ENCODE data around the gene LIAS. TPM values are rescaled to one million over a fixed set of nuclear protein-coding genes. Genes with fewer than 3 reads are reported as not detected.

Gene LIAS
- total and polyA plus RNA-seq, 2 of the 13 experiments (the other 11 are each of a cell fraction or from before 2014, with no cell fraction given) = 16.0 to 16.6 TPM

DNA sequence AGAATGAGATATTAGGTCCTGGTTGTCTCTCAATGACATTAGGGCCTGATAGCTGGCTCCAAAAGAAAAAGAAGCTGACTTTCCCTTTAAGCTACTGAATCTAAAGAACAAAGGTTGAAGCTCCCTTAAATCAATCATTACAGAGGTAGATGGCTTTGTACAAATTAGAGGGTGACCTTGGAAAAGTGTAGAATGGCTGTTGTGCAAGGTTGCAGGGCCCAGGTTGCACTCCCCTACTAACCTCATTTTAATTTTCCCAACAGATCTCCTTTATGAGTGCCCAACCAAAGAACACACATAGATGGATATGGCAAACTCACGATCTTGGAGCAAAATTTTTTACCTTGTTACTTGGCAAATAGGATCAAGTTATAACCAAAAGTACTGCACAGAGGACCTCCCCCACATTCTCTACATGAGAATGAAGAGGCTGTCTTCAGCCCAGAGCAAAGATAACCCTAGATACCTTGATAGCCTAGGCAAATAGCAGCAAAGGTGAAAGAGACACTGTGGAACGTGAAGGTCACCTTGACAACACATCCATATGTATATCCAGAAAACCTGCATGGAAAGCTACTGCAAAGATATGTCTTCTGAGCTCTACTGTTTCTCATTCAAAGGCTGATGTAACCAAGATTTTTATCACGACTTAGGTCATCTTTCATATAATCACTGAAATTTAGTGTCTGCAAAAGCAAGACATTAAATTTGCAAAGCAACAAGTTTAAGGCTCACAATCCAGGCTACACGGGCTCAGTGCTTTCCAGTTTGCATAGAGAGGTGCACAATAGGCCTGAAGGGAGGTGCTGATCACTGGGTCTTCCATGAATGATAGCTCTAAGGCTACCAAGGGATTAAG, 29.2 kb upstream of the LIAS start (continued):
- TF ChIP-seq MAFG (CRISPR knock-in tag; IDR thresholded peaks at IDR 0.05) = no peak
- no peak for TF ChIP-seq JARID2 (CRISPR knock-in tag; IDR thresholded peaks at IDR 0.05; ENCODE audit: insufficient replicate concordance)
- TF ChIP-seq ZNF224 (CRISPR knock-in tag; IDR thresholded peaks at IDR 0.05) = no peak
- TF ChIP-seq ZNF75D (CRISPR knock-in tag; IDR thresholded peaks at IDR 0.05; ENCODE audit: borderline replicate concordance) = no peak
- TF ChIP-seq ZNF12 (CRISPR knock-in tag; IDR thresholded peaks at IDR 0.05) = no peak
- no peak for TF ChIP-seq ZFP36L2 (CRISPR knock-in tag; IDR thresholded peaks at IDR 0.05)
- no peak for TF ChIP-seq TP53 (CRISPR knock-in tag; conservative IDR thresholded peaks at IDR 0.05)
- TF ChIP-seq SSRP1 (CRISPR knock-in tag; IDR thresholded peaks at IDR 0.05) = no peak
- no peak for TF ChIP-seq KDM1A (CRISPR knock-in tag; IDR thresholded peaks at IDR 0.05)
- TF ChIP-seq SALL2 (CRISPR knock-in tag; IDR thresholded peaks at IDR 0.05) = no peak
- TF ChIP-seq ZNF678 (CRISPR knock-in tag; IDR thresholded peaks at IDR 0.05) = no peak
- TF ChIP-seq FLYWCH1 (CRISPR knock-in tag; IDR thresholded peaks at IDR 0.05) = no peak
- TF ChIP-seq KDM5B (CRISPR knock-in tag; IDR thresholded peaks at IDR 0.05; ENCODE audit: borderline replicate concordance) = no peak
- peak; percentile 50; the same call in 1 of the 2 replicates for TF ChIP-seq FOXJ3 (CRISPR knock-in tag; IDR thresholded peaks at IDR 0.05; ENCODE audit: borderline replicate concordance)
- TF ChIP-seq, protein P1, sequence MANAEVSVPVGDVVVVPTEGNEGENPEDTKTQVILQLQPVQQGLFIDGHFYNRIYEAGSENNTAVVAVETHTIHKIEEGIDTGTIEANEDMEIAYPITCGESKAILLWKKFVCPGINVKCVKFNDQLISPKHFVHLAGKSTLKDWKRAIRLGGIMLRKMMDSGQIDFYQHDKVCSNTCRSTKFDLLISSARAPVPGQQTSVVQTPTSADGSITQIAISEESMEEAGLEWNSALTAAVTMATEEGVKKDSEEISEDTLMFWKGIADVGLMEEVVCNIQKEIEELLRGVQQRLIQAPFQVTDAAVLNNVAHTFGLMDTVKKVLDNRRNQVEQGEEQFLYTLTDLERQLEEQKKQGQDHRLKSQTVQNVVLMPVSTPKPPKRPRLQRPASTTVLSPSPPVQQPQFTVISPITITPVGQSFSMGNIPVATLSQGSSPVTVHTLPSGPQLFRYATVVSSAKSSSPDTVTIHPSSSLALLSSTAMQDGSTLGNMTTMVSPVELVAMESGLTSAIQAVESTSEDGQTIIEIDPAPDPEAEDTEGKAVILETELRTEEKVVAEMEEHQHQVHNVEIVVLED (CRISPR knock-in tag; IDR thresholded peaks at IDR 0.05; ENCODE audit: borderline replicate concordance) = no peak
- TF ChIP-seq, protein P2, sequence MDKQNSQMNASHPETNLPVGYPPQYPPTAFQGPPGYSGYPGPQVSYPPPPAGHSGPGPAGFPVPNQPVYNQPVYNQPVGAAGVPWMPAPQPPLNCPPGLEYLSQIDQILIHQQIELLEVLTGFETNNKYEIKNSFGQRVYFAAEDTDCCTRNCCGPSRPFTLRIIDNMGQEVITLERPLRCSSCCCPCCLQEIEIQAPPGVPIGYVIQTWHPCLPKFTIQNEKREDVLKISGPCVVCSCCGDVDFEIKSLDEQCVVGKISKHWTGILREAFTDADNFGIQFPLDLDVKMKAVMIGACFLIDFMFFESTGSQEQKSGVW (CRISPR knock-in tag; IDR thresholded peaks at IDR 0.05; ENCODE audit: borderline replicate concordance) = no peak
- no peak for TF ChIP-seq ZKSCAN5 (CRISPR knock-in tag; IDR thresholded peaks at IDR 0.05)
- TF ChIP-seq, protein P3, sequence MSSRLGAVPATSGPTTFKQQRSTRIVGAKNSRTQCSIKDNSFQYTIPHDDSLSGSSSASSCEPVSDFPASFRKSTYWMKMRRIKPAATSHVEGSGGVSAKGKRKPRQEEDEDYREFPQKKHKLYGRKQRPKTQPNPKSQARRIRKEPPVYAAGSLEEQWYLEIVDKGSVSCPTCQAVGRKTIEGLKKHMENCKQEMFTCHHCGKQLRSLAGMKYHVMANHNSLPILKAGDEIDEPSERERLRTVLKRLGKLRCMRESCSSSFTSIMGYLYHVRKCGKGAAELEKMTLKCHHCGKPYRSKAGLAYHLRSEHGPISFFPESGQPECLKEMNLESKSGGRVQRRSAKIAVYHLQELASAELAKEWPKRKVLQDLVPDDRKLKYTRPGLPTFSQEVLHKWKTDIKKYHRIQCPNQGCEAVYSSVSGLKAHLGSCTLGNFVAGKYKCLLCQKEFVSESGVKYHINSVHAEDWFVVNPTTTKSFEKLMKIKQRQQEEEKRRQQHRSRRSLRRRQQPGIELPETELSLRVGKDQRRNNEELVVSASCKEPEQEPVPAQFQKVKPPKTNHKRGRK (CRISPR knock-in tag; IDR thresholded peaks at IDR 0.05) = no peak
- TF ChIP-seq, protein P4, sequence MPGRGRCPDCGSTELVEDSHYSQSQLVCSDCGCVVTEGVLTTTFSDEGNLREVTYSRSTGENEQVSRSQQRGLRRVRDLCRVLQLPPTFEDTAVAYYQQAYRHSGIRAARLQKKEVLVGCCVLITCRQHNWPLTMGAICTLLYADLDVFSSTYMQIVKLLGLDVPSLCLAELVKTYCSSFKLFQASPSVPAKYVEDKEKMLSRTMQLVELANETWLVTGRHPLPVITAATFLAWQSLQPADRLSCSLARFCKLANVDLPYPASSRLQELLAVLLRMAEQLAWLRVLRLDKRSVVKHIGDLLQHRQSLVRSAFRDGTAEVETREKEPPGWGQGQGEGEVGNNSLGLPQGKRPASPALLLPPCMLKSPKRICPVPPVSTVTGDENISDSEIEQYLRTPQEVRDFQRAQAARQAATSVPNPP (CRISPR knock-in tag; IDR thresholded peaks at IDR 0.05) = peak; percentile 73; the same call in 1 of the 2 replicates
- no peak for TF ChIP-seq ELF1 (CRISPR knock-in tag; IDR thresholded peaks at IDR 0.05)
- TF ChIP-seq ZNF451 (CRISPR knock-in tag; IDR thresholded peaks at IDR 0.05) = no peak
- TF ChIP-seq ZNF737 (CRISPR knock-in tag; IDR thresholded peaks at IDR 0.05; ENCODE audit: borderline replicate concordance) = no peak
- TF ChIP-seq ZSCAN30 (CRISPR knock-in tag; IDR thresholded peaks at IDR 0.05) = no peak; the same call in 1 of the 2 replicates
- no peak for TF ChIP-seq HNRNPK (IDR thresholded peaks at IDR 0.05; ENCODE audit: low read depth, low read length, poor library complexity, severe bottlenecking)
- TF ChIP-seq CBX5 (CRISPR knock-in tag; IDR thresholded peaks at IDR 0.05; ENCODE audit: borderline replicate concordance) = no peak
- TF ChIP-seq SYNCRIP (IDR thresholded peaks at IDR 0.05; ENCODE audit: insufficient read depth, low read depth, low read length) = no peak

Measured in HepG2 (cell line).